GM18498 (cell line): ENCODE results near the gene BCL2L12.
"Not testable (repeated sequence)": the region's sequence is repeated elsewhere in the genome, so short reads cannot be mapped to it uniquely, and the experiment has no call there.

Experiments
- ATAC-seq: cut with Tn5 transposase; IDR thresholded peaks from one replicate; pipeline ENCODE4 v1.9.1; 2021; ENCODE audit warnings: mild to moderate bottlenecking, moderate library complexity; ENCODE audit not compliant: unreplicated experiment

BCL2L12 gene, protein sequence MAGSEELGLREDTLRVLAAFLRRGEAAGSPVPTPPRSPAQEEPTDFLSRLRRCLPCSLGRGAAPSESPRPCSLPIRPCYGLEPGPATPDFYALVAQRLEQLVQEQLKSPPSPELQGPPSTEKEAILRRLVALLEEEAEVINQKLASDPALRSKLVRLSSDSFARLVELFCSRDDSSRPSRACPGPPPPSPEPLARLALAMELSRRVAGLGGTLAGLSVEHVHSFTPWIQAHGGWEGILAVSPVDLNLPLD

DNA sequence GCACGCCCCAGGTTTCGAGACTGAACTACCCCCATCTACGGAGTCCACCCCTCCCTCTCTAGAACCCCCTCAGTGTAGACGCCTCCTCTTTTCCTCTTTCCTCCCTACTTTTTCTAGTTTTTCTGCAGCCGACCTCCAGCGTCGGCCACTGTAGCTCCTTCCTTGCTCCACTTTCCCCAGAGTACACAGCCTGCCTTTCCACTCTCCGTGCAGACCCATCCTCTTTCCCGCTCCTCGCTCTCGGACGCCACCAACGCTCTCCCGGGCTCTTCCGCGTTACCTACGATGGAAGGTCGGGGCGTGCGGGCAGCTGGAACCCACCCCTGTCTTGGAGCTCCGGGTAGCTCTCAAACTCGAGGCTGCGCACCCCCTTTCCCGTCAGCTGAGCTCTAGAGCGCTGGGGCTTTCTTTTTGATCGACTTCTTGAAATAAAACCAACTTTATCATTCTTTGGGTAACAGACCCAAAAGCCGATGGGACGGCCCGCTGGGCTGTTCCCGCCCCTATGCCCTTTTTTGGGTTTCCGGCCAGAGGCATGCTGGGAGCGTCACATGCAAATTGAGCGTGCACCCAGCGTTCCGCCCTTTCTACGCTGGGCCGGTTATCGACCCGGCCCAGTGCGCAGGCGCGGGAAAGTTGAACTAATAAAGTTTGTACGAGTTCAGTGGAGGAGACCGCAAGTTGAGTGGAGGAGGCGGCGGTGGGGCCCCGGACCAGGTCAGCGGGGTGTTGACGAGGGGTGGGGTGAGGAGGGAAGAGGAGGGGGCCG, at the start of gene BCL2L12, which contains the start of gene IRF3:
BCL2L12 (plus strand) TSS at position 583 of the 769 bp plus-strand sequence. CDS start 760 bp downstream, outside the sequence.
IRF3 (minus strand) TSS at position 507 of the 769 bp plus-strand sequence. CDS start 1,019 bp downstream, outside the sequence.
- ATAC-seq: peak; percentile 86

DNA sequence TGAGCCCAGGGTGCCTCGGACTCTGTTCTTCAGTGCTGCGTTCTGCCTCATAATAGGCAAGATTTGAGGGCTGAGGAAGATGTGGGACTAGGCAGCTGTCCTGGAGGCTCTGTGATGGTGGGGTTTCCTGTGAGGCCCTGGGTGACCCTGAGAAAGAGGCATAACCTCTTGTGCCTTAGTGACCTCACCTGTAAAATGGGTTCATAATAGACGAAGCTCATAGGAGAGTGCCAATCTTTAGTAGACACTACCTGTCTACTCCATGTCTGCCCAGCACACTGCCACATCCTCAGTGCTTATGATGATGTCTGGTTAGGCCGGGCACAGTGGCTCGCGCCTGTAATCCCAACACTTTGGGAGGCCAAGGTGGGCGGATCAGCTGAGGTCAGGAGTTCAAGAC, 49.2 kb upstream of the BCL2L12 start:
- ATAC-seq: no peak

DNA sequence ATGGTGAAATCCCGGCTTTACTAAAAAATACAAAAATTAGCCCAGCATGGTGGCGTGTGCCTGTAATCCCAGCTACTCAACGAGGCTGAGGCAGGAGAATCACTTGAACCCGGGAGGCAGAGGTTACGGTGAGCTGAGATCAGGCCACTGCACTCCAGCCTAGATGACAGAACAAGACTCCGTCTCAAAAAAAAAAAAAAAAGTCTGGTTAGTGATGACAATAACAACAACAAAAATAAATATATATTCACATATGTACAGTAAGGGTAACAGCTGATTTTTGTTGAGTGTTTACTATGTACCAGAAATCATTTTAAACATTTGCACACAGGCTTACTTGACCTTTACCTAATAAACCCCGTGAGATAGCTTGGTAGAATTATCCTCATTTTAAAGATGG, 48.8 kb upstream of the BCL2L12 start:
- ATAC-seq: no peak

DNA sequence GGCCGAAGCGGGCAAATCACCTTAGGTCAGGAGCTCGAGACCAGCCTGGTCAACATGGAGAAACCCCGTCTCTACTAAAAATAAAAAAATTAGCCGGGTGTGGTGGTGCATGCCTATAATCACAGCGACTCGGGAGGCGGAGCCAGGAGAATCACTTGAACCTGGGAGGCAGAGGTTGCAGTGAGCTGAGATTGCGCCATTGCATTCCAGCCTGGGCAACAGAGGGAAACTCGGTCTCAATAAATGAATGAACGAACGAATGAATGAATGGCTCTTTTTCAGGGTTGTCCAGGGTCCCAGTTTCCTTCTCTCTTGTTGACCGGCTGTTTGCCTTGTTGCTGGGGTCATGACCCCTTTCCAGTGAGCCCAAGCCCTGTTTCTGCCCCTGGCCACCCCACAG, 47.9 kb upstream of the BCL2L12 start:
- ATAC-seq: not testable (repeated sequence)

DNA sequence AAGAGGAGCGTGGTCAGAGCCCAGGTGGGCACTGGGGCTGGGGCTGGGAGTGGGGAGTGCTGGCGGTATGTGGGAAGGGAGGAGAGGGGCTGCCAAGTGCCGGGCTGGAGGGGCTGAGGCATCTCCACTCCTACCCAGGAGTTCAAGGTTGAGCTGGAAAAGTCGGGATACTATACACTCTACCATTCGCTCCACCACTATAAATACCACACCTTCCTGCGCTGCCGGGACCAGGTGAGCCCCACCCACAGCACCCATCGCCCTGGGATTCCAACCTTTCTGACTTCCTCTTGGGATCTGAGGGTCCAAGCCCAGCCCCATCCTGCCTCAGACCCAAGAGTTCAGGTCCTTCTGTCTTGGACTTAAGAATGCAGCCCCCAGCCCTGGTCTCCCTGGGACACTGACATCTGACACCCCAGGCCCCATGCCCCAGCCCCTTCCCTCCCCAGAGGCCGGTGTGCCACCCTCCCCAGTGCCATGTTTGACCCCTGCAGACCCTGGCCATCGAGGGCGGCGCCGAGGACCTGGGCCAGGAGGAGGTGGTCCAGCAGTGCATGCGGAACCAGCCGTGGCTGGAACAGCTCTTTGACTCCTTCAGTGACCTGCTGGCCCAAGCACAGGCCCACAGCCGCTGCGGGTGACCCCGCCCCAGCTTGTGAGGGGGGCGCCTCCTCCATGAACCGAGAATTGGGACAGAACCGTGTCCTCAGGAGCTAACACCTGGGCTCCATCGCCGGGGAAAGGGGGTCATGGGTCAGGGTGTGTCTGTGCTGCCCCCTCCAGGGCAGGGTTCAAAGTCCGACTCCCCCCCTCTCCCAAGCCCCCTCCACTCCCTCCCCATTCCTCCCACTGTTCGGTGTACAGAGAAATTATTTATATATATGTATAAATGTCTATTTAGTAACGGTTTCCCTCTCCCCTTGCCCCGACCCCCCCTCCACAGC, 40.5 kb upstream of the BCL2L12 start:
- no peak for ATAC-seq

DNA sequence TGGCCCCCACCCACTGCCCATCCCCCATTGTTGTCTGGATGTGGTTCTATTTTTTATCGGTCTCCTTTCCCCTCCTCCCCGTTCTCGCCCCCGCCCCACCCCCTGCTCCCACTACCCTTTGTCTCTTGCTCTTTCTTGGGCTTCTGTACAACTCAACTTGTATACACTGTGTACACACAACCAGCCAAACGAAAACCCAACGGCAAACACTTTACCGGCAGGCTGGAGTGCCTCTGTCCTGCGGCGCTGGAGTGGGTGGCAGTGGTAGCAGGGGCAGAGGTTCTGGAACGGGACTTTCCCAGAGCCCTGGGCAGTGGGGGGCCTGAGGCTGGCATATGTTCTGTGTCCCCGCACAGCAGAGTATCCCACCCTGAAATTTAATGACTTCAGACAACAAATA, 39.5 kb upstream of the BCL2L12 start:
- ATAC-seq: no peak

DNA sequence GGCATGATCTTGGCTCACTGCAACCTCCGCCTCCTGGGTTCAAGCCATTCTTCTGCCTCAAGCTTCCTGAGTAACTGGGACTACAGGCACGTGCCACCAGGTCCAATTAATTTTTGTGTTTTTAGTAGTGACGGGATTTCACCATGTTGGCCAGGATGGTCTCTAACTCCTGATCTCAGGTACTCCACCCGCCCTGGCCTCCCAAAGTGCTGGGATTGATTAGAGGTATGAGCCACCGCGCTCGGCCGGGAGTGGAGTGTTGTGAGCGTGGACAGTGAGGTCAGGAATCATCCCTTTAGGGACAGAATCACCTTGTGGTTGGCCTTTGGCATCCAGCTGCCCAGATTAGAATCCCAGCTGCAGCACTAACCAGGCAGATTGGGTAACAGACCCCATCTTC, 36.1 kb upstream of the BCL2L12 start:
- no peak for ATAC-seq

DNA sequence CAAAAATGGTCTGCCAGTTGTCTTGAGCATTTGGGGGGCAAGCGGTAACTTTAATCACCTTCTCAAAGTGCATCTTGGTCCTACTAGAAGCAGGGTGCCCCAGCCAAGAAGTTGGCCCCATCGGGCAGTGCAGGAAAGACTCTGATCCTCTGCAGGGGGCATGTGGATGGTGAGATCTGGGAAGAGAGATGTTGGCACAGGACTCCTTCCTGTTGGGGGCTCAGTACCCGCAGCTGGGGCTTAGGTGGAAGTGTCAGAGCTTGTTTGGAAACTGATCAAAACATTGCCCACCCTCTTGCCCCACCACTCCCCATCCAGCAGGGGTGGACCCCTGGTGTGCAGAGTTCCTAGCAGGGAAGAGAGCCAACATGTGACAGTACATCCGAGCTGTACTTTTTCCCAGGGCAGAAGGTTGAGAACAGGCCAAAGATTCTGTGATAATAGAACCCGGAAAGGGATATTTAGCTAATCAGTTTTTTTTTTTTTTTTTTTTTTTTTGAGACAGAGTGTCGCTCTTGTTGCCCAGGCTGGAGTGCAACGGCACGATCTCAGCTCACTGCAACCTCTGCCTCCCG, 34.6 kb upstream of the BCL2L12 start:
- no peak for ATAC-seq

DNA sequence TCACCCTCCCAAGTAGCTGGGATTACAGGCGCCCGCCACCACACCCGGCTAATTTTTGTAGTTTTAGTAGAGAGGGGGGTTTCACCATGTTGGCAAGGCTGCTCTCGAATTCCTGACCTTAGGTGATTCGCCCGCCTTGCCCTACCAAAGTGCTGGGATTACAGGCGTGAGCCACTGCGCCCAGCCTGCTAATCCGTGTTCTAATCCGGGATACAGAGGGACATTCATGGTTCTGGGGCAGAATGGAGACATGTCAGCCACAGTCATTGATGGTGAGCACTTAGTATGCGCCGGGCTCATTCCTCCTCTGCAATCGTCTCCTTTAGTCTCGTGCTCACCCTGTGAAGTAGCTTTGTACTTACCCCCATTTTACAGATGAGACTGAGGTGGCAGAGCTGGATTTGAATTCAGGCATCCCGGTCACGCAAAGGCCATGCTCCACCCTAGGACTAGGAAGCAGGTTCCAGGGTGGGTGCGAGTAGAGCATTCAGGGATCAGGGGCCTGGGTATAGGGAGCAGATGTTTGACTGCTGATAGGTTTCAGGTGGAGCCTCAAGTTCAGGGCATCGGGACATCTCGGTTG, 34.0 kb upstream of the BCL2L12 start:
- no peak for ATAC-seq

DNA sequence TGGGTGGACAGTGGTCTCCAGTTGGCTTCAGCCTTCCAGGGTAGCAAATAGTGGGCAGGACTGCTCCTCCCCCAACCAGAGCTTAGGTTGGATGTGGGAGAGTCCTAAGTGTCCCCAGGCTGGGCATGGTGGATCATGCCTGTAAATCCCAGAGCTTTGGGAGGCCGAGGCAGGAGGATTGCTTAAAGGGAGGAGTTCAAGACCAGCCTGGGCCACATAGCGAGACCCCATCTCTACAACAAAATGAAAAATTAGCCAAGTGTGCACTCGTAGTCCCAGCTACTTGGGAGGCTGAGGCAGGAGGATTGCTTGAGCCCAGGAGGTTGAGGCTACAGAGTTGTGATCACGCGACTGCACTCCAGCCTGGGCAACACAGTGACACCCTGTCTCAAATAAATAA, 33.2 kb upstream of the BCL2L12 start:
- ATAC-seq: no peak

DNA sequence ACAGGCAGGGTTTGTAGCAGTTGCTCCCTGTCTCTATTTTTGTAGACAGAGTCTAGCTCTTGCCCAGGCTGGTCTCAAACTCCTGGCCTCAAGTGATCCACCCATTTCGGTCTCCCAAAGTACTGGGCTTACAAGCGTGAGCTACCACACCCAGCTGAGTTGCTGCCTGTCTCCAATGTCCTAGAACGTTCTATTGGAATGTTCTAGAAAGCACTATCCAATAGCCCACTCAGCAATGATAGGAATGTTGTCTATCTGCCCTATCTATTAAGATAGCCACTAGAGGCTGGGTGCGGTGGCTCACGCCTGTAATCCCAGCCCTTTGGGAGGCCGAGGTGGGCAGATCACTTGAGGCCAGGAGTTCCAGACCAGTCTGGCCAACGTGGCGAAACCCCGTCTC, 32.5 kb upstream of the BCL2L12 start:
- ATAC-seq: not testable (repeated sequence)

DNA sequence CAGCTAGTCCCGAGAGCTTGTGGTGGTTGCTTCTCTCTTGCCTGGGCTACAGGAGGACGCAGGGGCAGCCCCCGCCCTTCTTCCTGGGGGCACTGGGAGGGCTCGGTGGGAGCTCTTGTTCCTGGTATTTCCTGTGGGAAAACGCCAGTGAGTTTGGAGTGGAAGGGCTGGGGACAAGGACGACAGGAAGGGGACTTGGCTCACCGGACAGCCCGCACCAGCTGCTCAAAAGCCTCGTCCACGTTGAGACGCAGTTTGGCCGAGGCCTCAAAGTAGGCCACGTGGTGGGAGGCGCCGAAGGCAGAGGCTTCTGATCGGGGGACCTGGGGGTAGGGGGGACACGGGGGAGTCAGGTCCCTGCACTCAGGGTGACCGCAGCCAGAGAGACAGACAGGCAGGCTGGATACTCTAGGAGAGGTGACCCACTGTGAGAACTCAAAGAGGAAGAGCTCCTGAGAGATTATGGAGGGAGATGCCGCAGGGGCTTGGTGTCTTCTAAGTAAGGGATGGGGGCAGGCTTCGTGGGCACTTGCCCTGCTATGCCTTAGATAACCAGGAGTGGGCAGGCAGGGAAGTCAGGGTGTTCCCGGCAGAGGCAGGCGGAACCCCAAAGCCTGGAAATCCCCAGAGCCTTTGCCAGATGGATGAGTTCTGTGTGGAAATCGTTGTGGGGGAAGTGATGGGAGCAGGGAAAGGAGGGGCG, 30.1 kb upstream of the BCL2L12 start:
- ATAC-seq: no peak

DNA sequence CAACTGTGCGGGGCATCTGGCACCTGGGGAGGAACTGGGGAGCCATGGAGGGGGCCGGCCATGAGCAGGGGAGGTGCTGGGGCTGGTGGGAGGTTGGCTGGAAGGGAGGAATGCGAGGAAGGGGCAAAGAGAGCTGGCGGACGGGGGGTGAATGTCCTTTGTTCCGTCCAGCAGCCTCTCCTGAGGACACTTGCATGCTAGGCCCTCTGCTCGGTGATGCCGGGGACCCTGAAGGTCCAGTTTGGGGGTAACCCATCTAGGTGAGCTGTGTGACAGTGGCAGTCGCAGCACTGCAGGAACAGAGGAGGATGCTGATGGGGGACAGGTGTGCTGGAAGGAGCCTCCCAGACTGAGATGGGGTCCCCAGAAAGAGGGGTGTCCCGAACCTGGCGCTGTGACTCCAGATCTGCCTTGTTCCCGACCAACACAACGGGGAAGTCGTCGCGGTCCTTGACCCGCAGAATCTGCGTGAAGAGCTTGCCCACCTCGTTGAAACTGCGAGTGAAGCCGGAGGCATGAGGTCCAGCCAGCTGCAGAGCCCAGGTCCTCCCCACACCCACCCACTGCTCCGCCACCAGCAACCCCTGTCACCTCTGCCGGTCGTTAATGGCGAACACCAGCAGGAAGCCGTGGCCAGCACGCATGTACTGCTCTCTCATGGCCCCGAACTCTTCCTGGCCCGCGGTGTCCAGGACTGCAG, 29.4 kb upstream of the BCL2L12 start:
- ATAC-seq: no peak

DNA sequence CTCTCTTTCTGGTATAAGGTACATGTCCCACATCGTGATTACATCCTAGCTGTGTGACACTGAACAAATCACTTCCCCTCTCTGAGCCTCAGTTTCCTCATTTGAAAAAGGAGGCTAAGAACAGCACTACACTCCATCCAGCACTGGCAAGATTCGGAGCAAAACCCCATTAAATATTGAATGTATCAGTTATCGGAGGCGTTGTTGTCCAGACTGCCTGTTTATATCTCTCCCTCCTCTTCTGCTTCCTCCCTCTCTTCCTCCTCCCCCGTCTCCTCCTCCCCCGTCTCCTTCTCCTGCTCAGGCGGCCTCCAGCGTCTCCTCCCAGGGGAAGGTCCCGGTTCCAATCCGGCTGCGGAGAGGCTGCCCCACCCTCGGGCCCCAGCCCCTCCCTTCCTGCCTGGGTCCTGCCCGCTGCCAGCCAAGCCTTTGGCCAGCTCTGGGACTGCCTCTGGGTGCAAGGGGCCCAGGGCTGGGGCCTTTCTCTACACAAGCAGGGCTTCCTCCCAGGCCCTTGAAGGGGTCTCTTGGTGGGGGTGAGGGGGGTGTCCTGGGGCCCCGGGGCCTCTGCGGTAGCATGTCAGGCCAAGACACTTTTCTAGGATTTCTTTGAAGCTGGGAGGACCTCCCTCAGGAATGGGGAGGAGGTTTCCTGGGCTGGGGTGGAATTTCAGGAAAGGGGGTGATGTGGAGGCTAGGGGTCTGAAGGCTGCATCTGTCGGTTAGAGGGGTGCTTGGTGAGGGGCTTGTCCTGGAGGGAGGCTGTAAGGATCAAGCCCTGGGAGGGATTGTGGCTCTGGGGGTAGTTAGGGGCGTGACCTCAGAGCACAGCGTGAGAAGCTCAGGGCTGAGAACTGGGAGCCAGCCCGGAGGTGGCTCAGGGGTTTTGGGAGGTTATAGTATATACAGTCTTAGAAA, 27.7 kb upstream of the BCL2L12 start:
- ATAC-seq: no peak

DNA sequence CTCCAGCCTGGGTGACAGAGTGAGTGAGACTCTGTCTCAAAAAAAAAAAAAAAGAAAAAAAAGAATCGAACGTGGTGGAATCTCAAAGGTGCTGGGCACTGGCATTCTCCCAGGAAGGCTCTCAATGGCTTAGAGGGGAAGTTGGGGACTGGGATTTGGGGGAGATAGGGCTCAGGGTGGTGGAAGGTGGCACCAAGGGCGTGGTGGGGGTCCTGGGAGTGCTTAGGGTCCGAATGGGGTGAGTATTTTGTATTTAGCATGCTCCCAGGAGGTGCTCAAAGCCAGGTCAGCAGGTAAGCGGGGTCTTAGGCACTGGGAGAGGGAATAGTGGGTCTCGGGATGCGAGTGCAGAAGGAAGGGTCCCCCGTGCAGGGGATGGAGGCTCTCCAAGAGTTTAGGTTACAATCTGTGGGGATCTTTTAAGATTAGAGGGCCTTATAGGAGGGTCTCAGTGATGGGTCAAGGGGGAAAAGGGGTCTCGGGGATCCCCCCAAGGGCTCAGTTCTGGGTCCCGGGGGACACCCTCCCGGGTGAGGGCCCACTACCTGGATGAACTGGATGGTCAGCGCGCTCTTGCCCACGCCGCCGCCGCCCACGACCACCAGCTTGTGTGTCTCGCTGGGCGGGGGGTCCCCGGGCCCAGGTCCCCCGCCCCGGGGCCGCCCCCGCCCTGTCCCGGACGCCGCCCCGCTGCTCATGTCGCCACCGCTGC, 26.2 kb upstream of the BCL2L12 start:
- ATAC-seq: no peak

DNA sequence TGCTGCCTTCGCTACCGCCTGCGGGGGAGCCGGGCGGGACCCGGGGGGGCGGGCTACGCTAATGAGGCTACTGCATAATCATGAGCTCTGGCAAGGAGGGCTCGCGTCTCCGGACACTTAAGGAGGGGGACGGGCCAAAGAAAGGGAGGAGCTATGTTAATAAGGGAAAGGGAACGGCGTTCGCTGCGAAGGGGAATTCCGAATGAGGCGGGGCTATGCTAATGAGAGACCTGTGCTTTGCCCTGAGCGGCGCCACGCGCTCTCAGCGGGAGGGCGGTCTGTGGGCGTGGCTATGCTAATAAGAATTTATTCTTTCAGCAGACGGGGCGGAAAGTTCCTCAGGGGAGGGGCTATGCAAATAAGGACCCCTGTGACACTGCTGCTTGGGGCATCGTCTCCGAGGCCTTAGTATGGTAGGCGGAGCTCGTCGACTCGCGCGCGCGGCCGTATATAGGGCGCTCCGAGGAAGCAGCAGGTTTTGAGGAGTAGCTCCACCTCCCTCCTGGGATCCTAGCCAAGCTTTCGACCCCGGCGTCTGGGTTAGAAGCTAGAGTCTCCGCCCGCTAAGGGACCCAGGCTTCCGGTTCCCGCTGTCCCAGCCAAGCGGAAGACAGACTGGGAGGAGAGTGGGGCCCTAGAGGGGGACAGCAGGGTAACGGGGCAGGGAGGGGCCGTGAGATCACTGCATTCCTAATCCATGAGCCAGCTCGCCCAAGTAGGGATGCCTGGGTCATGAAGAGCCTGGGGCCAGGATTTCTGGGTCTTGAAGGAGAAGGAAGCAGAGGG, 25.4 kb upstream of the BCL2L12 start, which contains the start of gene RRAS:
RRAS (minus strand) TSS at position 31 of the 786 bp plus-strand sequence. CDS start 45 bp downstream, outside the sequence.
- peak; percentile 60 for ATAC-seq
